Activated effector memory CD4-positive, alpha-beta T cell treated with Interleukin-2 at 50 U/mL for 16 hours (primary cell): ENCODE results near the gene CSTPP1.

Experiments
- DNase-seq: peaks from one replicate; pipeline ENCODE4 v3.0.0-alpha.2; 2020

Gene CSTPP1

GRCh38 chr11:46936138-46937110 is at the start of gene CSTPP1:
Gene CSTPP1 (plus strand): TSS chr11:46936761. CDS start chr11:46936806, 45 bp downstream.
- DNase-seq, result peak; percentile 84

GRCh38 chr11:46888636-46889035 is 47.9 kb upstream of the CSTPP1 start:
- DNase-seq, result no peak

- no peak for DNase-seq
Measured at GRCh38 chr11:46889251-46889650, 47.3 kb upstream of the CSTPP1 start.

DNA sequence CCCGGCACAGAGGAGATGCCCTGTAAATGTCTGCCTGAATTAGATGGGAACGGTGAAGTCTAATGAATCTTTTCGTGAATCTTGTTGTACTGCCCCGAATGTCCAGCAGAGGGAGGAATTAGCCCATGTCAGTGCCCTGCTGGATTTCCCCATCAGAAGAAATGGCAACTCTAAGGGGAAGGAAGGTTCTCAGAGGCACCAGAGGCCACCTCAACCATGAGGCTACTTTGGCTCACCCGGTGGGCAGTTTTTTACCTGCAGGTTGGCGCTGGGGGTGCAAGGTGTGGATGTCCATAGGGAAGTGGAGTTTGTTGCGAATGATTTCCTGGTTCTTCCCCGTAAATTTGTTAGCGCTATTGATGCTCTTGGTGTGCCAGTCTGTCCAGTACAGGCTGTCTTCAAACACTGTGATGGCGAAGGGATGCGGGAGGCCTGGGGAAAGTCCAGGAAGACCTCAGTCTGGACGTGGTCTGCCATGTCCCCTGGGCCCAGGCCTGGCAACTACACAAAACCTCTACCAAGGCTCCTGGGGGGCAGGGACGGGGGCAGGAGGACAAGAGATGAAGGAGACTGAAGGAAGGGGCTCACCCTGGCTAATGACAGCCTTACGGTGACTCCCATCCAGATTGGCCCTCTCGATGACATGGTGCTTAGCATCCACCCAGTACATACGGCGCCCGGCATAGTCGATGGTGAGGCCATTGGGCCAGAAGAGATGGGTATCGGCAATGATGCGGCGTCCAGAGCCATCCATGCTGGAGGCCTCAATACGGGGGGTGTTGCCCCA is 46.7 kb upstream of the CSTPP1 start:
- DNase-seq, result peak; percentile 35

GRCh38 chr11:46890665-46891064 is 45.9 kb upstream of the CSTPP1 start:
- no peak for DNase-seq

DNA sequence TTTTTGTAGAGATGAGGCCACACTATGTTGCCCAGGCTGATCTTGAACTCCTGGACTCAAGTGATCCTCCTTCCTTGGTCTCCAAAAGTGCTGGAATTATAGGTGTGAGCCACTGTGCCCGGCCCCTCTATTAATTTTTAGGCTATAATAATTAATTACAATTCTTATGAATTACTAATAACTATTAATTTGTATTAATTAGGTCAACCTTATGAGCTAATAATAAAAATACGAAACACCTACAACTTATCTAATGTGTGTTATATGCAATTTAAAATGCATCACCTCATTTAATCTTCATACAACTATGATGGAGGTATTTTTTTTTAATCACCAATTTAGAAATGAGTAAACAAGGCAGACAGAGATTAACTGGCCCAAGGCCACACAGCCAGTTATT is 44.5 kb upstream of the CSTPP1 start:
- no peak for DNase-seq

DNA sequence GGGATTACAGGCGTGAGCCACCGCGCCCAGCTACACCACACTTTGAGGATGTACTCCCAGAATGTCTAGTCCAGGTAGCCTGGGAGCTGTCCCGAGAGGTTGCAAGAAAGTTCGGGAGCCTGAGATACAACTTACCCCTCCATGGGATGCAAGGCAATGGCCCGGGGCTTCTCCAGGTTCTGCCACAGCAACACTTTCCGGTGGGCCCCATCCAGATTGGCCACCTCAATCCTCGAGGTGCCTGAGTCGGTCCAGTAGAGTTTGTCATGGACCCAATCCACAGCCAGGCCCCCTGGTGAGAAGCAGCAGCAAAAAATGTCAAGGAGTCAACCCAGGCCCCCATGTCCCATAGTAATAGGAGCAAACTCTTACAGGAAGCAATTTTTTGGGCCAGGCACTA is 43.7 kb upstream of the CSTPP1 start:
- no peak for DNase-seq

DNA sequence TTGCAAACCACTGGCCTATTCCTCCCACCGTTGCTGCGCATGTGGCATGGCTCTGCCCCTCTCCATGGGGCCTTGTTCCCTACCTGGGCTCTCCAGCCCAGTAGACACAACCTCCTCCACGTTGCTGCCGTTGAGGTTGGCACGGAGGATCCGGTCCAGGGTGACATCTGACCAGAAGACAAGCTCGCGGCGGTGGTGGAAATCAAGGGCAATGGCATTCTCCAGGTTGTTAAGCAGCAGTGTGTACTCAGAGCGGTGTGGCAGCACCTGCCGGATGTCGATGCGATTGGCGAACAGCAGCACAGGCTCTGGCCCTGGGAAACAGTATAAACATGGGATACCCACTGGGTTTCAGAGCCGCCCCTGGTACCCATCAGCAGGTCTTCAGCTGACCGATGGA is 42.1 kb upstream of the CSTPP1 start:
- no peak for DNase-seq

GRCh38 chr11:46894961-46895360 is 41.6 kb upstream of the CSTPP1 start:
- no peak for DNase-seq

DNA sequence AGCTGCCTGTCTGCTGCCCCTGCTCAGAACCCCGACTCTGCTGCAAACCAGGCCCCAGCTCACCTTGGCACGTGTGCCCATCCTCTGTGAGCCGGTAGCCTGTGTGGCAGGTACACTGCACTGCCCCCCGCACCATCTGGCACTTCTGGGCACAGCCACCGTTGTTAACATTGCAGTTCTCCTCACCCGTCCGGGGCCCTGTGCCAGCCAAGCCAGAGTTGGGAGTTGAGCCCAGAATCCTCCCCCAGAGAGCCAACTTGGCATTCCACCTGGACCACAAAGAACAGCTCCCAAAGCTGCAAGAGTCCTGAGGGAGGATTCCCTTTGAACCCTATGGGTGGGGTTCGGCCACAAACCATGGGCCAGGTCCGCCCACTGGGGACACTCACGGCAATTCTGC is 40.7 kb upstream of the CSTPP1 start:
- no peak for DNase-seq

- DNase-seq, result no peak
Measured at GRCh38 chr11:46896719-46897406, 39.7 kb upstream of the CSTPP1 start.

- DNase-seq, result no peak
Measured at GRCh38 chr11:46898396-46899095, 38.0 kb upstream of the CSTPP1 start.

GRCh38 chr11:46899501-46900025 is 37.0 kb upstream of the CSTPP1 start:
- DNase-seq, result no peak

- DNase-seq, result no peak
Measured at GRCh38 chr11:46900091-46900746, 36.3 kb upstream of the CSTPP1 start.

DNA sequence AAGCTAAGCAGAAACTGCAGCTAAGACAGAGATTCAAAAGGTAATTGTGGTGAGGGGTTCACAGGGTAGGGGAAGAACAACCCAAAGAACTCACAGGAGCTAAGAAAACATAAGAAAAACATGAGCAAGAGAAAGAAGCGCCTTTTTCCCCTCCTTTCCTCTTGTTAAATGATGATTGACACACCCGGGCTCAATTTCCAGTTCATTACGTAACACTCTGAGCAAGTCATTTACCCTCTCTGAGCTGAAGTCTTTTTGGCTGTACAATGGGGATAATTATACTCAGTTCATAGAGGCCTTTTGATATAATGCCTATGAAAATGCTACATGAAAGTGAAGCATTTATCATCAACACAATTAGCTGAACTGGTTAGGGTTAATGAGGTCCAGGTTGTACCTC is 35.4 kb upstream of the CSTPP1 start:
- DNase-seq, result no peak

GRCh38 chr11:46902694-46903093 is 33.9 kb upstream of the CSTPP1 start:
- no peak for DNase-seq

DNA sequence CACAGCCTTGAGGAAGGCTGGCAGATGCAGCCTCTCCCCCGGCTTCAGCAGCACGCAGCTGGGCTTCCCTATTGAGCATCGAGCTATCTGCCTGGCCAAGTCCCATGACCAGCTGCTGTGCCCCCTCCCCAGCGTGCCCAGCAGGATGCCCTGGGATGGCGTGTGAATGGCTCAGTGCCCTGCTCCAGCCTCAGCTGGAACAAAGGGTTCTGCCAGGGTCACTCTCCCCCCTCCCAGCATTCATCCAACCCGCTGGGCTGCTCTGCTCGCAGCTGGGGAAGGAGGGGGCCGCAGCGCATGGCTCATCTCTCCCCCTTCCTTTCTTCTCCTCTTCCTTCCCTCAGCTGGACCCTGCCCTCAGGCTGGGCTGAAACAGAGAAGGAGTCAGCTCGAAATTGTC is 32.7 kb upstream of the CSTPP1 start:
- DNase-seq, result no peak

- DNase-seq, result no peak
Measured at GRCh38 chr11:46905806-46906205, 30.8 kb upstream of the CSTPP1 start.

DNA sequence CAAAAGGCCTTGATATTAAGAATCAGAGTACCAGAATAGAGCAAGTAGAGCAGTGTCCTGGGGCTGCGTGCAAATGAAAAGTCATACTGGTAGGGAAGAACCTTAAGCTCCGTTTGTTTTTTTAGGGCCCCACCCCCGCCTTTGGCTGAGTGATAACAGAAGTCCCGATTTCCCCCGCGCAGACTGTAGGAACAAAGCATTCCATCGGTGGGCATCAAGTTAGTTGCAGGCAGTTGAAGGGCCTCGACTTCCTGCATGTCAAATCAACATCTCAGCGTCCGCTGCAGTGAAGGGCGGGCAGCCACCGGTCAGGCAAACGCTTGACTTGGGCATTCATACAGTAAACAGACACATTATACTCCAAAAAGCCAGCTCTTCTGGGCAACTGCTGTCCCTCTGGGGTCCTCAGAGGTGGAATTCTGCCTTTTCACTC is 29.9 kb upstream of the CSTPP1 start:
- no peak for DNase-seq

DNA sequence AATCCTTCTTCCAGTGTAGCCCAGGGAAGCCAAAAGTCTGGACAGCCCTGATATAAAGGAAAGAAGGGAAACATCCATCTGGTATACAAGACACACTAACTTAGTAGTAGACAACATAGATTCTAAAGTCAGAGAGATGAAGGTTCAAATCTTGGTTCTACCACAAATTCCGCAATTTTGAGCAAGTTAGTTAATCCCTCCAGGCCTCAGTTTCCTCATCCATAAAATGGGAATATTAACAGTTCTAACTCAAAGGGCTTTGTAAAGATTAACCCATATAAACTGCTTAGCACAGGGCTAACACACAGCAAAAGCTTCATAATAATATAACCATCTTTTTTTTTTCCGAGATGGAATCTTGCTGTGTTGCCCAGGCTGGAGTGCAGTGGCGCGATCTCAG is 29.0 kb upstream of the CSTPP1 start:
- no peak for DNase-seq

DNA sequence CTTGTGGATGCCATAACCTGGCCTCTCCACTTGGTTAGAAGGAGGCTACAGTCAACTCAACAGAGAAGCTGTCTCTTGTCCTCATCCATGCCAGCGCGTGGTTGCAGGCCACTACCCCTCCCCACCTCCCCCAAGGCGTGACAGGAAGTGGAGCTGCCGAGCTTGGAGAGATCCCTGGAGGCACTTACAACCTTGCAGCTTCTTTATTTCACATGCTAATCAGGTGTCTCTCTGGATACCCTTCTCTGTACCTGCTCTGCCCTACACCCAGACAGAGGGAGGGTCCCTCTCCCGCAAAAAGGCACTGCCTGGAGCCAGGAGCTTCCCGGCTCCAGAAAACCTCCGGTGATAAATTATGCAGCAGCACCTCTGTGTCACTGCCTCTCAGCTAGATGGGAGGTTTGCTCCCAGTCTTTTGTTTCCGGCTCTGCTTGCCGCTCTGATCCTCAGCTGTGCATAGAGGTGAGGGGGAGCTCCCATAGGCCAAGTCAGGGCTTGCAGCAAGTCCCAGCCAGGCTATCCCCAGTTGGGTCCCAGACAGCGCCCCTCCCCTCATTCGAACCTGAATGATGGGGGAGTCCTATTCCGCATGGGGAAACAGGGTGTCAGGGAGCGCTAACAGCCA is 23.9 kb upstream of the CSTPP1 start:
- DNase-seq, result no peak
